ENCODE results near the gene PTH2R.
"Not testable (repeated sequence)": the region's sequence is repeated elsewhere in the genome, so short reads cannot be mapped to it uniquely, and the experiment has no call there.

Gene PTH2R

GRCh38 chr2:208392300-208392699 lies 14.3 kb upstream of the PTH2R start:
- no peak for DNase-seq (ENCODE audit: low read depth)

GRCh38 chr2:208396796-208397195 lies 9.8 kb upstream of the PTH2R start:
- DNase-seq (ENCODE audit: low read depth), result not testable (repeated sequence)

- no peak for DNase-seq (ENCODE audit: low read depth)
Measured at GRCh38 chr2:208399201-208399600, 7.4 kb upstream of the PTH2R start.

- no peak for DNase-seq (ENCODE audit: low read depth)
Measured at GRCh38 chr2:208407667-208408066, 1.1 kb downstream of the PTH2R start.

DNA sequence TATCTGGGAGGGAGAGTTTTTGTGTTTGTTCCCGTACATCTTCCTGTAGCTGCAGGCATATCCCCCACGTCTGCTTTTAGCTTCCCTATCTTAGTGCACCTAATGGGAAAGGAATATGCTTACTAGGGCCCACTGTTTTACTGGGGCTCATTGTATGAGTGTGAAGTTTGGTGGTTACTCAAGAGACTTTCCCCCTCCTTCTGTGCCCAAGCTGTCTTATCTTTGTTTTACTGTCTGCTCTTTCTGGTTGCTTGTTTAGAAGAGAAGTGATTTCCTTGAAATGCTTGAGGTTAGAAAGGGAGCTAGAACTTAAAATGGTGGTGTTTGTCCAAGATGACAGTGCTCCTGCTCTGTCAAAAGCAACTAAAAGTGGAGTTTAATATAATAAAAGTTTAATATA lies 7.3 kb downstream of the PTH2R start:
- no peak for DNase-seq (ENCODE audit: low read depth)

GRCh38 chr2:208415255-208415654 lies 8.7 kb downstream of the PTH2R start:
- DNase-seq (ENCODE audit: low read depth), result no peak

DNA sequence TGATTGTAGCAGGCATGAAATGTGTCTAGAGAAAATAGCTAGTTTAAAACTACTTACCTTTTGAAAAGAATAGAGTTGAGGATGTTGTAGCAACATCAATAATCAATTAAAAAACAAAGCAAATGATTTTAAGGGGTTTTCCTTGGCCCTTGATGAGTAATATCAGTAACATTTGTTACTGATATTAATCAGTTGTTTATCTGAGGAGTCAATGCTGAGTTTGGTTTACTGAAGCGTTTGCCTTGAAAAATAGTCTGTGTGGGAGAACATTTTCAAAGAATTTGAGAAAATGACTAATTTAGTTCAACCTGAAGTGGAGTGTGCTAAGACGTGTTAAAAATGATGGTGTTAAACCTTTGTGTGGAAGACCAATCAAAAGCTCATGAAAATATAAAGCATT lies 9.3 kb downstream of the PTH2R start:
- no peak for DNase-seq (ENCODE audit: low read depth)

DNA sequence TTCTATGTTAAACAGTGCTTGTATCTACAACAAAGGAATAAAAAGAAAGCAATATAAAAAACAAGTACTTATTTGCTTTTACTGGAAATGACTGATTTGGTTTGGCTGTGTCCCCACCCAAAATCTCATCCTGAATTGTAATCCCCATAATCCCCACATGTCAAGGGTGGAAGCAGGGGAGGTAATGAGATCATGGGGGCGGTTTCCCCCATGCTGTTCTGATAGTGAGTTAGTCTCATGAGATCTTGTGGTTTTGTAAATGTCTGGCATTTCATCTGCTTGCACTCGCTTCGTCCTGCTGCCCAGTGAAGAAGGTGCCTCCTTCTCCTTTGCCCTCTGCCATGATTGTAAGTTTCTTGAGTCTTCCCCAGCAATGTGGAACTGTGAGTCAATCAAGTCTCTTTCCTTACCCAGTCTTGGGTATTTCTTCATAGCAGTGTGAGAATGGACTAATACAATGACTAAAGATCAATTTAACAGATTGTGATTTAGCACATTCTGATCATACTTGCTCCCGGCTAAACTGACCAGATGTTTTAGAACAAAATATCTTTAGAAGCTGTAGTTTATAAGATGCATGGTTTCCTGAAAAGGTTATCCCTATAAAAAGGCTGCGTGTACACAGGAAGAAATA lies 19.9 kb downstream of the PTH2R start:
- no peak for DNase-seq (ENCODE audit: low read depth)

GRCh38 chr2:208437755-208438154 lies 31.2 kb downstream of the PTH2R start:
- DNase-seq (ENCODE audit: low read depth), result no peak

DNA sequence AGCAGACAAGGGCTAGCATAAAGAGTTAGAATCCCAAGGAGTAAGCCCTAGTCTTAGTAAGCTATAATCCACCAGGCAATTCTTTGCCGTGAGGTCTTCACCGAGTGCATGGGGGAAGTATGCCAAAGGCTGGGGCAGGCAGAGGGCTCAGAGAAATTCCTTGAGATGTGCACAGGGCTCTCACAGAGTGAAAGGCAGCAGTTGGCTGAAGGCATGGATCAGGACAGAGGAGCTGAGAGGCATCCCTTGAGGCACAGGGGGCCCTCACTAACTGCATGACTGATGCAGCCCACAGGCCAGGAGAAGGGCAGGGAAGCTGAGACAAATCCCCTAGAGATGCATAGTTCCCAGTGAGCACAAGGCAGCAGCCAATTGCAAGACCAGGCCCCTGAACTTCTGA lies 34.1 kb downstream of the PTH2R start:
- no peak for DNase-seq (ENCODE audit: low read depth)

- DNase-seq (ENCODE audit: low read depth), result no peak
Measured at GRCh38 chr2:208441951-208442350, 35.4 kb downstream of the PTH2R start.

DNA sequence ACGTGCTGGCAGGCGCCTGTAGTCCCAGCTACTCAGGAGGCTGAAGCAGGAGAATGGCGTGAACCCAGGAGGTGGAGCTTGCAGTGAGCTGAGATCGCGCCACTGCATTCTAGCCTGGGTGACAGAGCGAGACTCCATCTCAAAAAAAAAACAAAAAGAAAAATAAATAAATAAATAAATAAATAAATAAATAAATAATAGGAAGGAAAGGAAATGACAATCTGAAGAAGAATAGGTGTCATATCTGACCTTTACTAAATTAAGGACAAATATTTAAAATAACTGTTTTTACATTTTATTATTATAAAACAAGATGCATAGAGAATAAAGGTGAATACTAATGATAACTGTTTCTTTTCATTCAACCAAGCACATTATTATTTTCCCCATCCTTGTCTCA lies 40.9 kb downstream of the PTH2R start:
- DNase-seq (ENCODE audit: low read depth), result not testable (repeated sequence)

- no peak for DNase-seq (ENCODE audit: low read depth)
Measured at GRCh38 chr2:208451061-208451460, 44.5 kb downstream of the PTH2R start.

DNA sequence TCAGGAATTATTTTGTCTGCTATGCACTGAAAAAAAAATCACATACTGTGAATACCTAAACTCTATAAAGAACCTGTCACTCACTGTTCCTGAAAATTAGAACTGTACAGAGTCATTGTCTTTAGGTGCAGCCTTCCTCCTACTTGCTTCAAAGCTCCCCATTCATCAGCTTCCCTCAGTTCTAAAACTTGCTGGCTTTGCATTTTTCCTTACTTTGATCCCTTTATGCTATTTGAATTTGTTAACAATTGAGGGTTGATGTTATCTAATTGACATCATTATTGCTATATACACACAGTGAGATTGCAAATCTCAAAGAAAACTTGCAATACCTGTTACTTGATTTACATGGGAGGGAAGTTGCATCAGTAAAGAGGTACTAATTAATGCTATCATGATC lies 48.3 kb downstream of the PTH2R start:
- no peak for DNase-seq (ENCODE audit: low read depth)

- DNase-seq (ENCODE audit: low read depth), result no peak
Measured at GRCh38 chr2:208463721-208464120, 57.1 kb downstream of the PTH2R start.

DNA sequence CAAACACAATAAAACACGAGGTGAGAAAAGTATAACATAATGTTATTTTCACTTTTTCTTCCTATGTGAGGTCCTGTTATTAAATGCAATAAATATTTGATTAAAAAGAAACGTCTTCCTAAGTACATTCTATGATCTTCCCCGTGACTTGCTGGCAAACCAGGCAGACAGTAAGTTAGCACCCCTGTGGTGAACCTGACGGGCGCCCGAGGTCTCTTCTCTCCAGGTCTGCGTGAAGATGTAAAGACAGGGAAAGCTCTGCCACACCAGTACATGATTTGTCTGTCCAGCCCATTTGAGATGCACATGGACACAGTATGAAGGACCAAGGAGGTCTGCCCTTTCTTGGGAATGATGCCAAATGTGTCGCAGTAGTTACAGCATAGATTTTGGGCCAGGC lies 57.6 kb downstream of the PTH2R start:
- DNase-seq (ENCODE audit: low read depth), result no peak

- no peak for DNase-seq (ENCODE audit: low read depth)
Measured at GRCh38 chr2:208466151-208466919, 59.7 kb downstream of the PTH2R start.

DNA sequence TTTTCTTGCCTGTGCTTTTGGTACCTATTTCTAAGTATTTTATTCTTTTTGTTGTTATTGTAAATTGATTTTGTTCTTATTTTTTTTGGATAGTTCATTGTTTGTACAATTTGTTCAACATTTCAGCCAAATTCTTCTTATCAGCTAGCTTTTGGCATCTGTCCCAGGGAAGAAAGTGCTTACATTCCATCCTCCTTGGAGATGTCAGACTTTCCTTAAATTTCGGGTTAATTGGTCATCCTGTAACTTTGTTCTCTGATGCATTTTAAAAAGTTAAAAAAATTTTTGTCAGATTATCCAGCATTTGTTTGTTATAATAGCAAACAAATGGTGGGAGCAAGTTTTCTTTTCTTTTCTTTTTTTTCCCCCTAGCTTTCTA lies 60.3 kb downstream of the PTH2R start:
- no peak for DNase-seq (ENCODE audit: low read depth)

DNA sequence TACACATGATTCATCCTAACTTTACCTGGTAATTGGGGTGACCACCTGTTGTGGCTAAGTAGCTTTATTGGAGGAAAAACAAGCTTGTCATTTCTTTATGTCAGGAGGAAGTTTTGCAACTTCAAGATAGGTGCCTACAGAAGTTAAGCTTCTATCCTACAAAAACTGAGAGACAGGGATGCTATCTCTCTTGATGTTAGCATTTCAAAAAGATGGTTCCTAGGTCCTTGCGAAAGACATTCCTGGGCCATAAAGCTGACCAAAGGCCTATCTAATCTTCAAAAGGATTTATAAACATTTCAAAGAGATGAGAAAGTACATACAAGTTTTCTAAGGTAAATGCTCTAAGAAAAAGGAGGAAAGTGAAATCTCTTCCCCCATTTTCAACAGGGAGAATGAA lies 61.0 kb downstream of the PTH2R start:
- DNase-seq (ENCODE audit: low read depth), result no peak

GRCh38 chr2:208477741-208478140 lies 71.1 kb downstream of the PTH2R start:
- DNase-seq (ENCODE audit: low read depth), result no peak

DNA sequence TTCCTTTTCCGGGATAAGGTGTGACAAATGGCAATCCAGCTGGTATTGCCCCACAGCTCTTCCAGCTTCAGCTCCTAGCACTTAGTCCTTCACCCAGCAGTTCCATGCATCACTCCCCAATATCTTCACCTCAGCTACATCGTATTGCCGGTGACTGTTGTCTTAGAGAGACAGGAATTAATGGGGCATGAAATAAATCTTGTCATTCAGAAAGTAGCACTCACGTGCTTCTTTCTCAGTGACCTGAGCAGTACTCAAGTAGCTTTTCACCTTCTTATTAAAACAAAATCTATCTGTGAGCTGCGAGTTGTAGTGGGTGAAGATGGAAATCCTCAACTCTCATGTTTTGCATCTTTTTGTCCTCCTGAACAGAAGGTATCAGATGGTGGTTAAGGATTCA lies 72.8 kb downstream of the PTH2R start:
- DNase-seq (ENCODE audit: low read depth), result no peak

GRCh38 chr2:208481945-208482344 lies 75.4 kb downstream of the PTH2R start:
- not testable (repeated sequence) for DNase-seq (ENCODE audit: low read depth)

DNA sequence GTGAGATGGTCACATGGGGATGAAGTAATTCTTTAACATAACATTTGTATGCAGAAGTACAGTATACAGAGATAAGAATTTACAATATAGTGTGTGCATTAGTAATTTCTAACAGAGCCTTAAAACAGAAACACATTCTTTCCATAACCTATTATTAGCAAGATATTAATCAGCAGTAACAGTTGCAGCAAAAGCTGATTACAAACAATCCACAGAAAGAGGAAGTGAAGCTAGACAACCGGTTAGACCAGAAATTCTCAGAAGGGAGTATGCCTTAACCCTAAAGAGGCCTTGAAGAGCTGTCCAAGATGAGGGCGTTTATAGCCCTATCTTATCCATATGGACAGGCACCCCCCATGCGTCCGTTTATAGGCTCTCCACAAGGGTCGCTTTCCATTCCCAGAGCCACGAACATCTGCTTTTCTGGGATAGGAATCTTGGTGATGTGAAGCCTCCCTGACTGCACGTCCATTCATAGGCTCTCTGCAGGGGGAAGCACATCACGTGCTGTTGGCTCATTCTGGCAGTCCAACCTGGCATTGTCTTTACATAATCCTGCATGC lies 75.9 kb downstream of the PTH2R start:
- not testable (repeated sequence) for DNase-seq (ENCODE audit: low read depth)

GRCh38 chr2:208485390-208485789 lies 78.8 kb downstream of the PTH2R start:
- no peak for DNase-seq (ENCODE audit: low read depth)

Measured in stimulated activated CD8-positive, alpha-beta memory T cell treated with anti-CD3 and anti-CD28 coated beads, Interleukin-12 subunit alpha, Interleukin-12 subunit beta, amount 100 ng/mL, for 1 hour (primary cell).